T-helper 2 cell (primary cell): Measurements from ENCODE around the gene TTLL13.

Experiments used
- DNase-seq, 5 experiments: peaks; one replicate each; pipeline versions ENCODE4 v3.0.0 to v3.0.0-alpha.2; 2012 to 2022
- total RNA-seq, 2 donors: gene quantifications; one replicate each; lab custom pipeline; 2026; lab: John Stamatoyannopoulos, UW

The TTLL13 gene
- 0 to 0.07 reads per million in 2 donors for total RNA-seq

DNA sequence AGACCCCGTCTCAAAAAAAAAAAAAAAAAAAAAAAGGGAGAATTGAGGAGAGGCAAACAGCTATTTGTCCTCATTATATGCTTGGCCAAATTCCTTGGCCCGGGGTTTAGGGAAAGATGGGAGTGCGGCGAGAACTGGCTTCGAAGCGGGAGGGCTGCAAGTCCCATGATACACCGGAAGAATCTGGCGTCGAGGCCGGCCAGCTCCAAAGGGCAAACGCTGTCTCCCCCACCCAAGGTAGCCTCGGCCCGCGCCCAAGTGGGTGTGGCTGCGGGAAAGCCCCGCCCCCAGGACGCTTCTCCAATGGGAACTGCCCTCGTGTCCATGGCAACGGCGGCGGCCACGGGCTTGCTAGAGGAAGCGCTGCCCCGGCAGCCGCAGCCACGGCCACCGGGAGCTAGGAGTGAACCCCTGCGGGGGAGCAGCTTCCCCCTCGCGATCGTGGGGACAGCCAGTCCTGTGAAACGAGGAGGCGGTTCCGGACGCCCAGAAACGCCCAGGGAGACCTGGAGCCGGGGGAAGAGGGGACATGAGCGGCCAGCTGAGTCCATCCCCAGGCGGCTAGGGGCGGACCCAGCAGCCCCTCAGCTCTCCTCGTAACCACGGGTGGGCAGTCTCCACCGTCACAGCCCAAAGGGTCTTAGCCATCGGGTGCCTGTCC, at the start of gene TTLL13:
TTLL13 (plus strand) TSS at position 354 of the 661 bp plus-strand sequence. CDS start 1,075 bp downstream, outside the sequence.
- peak in 4 of 5 experiments; percentile 46 to 80 (median 64) for DNase-seq

GRCh38 chr15:90200534-90201129, 48.7 kb upstream of the TTLL13 start:
- no peak for DNase-seq

GRCh38 chr15:90201130-90201943, 48.0 kb upstream of the TTLL13 start, which contains the start of gene SEMA4B:
TSS of gene SEMA4B (plus strand) at chr15:90201330. CDS start at chr15:90201579, 249 bp downstream.
- DNase-seq: peak; percentile 54 to 84 (median 66)

GRCh38 chr15:90201944-90202375, 47.4 kb upstream of the TTLL13 start:
- no peak for DNase-seq

DNA sequence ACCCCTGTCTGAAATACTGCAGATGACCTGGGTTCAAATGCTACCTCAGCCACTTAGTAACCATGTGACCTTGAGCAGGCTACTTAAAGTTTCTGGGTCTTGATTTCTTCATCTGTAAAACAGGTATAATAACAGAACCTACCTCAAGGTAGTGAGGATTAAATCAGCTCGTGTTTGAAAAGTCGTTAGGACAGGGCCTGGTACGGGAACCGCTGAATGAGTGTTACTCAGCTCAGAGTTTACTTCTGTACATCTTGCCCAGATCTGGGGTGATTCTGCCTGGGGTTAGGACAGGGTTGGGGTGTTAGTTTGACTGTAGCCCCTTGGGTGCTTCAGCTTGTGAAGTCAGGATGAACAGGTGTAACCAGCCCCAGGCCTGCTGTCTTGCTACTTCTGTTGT, 46.4 kb upstream of the TTLL13 start:
- no peak for DNase-seq

- DNase-seq: no peak
These were observed 45.9 kb upstream of the TTLL13 start for GRCh38 chr15:90203473-90203872.

GRCh38 chr15:90203922-90204321, 45.4 kb upstream of the TTLL13 start:
- DNase-seq: no peak

GRCh38 chr15:90205050-90205848, 44.1 kb upstream of the TTLL13 start:
- DNase-seq: no peak

- DNase-seq: no peak
These were observed 43.5 kb upstream of the TTLL13 start for GRCh38 chr15:90205886-90206285.

DNA sequence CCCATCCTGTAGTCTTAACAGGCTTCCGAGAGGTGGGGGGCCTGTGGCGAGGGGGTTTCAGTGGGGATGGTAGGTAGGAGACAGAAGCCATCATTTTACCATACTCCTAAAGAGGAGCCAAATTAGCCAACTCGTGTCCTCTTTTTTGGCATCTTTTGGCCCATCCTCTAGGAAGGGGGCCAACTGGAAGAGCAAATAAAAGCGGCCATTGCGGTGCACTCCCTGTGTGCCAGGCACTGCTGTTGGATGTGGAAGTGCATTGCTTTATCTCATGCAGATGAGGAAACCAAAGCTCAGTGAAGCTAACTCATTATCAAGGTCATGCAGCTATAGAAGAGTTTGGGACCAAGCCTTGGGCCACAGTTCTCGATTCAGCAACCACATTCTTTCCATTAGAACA, 42.1 kb upstream of the TTLL13 start:
- no peak for DNase-seq

GRCh38 chr15:90208356-90208755, 41.0 kb upstream of the TTLL13 start:
- no peak for DNase-seq

- peak in 1 of 5 experiments; percentile 69 for DNase-seq
These were observed 39.8 kb upstream of the TTLL13 start for GRCh38 chr15:90209591-90209990.

GRCh38 chr15:90210593-90210992, 38.8 kb upstream of the TTLL13 start:
- DNase-seq: no peak

DNA sequence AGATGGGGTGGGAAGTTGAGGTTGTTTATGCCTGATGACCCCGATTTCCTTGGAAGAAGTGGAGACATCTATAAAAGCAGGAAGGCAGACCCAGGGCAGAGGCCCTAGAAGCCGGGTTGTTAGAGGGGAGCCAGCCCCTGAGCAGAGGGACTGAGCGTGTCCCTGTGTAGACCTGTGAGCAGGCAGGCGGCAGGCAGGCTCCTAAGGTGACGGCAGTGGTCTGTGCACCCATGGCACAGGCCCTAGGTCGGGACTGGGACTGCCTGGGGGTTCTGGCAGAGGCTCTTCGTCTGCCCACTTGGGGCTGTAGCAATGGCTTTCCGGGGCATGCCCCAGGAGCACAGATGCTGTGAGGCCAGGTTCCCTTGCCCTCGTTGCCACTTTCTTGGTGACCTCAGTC, 38.3 kb upstream of the TTLL13 start:
- DNase-seq: no peak

DNA sequence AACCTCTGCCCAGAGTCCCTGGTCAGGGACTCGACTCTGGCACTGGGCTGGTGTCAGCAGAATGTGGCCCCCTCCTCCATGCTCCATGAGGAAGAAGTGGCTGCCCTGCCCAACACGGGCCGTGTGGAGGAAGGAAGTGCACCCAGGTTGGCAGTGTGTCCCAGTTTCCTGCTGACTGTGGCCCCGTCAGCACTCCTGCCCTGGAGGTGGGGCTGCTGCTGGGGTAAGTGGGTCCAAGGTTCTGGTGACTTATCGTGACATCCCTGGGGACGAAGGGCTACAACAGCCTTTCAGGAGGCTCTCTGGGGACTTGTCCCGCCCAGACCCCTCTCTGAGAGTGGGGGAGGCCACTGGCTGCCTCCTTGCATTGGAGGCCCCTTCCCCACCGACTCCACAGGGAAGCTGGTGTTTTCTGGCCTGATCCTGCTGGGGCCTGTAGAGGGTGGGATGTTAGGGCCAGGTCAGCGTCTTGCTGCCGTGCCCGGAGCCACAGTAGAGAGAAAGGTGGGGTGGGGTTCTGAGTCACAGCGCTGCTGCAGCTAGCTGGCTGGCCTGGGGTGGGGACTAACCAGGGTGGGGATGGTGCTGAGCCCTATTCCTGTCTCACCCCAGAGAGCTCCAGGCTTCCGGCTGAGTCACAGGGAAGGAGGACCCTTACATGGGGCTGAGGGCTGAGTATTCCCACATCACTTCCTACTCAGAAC, 37.8 kb upstream of the TTLL13 start:
- no peak for DNase-seq

- DNase-seq: no peak
These were observed 36.9 kb upstream of the TTLL13 start for GRCh38 chr15:90212221-90213098.

- DNase-seq: no peak
These were observed 36.1 kb upstream of the TTLL13 start for GRCh38 chr15:90213122-90213817.

DNA sequence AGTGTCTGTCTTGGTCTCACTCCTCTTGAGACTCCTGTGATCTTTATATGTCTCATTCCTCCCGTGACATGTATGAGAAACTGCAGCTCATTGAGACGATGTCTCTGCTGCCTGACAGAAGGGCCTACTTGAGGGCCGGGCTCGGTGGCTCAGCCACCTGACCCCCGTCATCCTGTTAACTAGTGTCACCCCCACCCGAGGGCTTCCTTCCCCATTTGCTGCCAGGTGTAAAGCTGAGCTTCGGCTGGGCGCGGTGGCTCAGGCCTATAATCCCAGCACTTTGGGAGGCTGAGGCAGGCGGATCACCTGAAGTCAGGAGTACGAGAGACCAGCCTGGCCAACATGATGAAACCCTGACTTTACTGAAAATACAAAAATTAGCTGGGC, 35.5 kb upstream of the TTLL13 start:
- no peak for DNase-seq

- DNase-seq: no peak
These were observed 34.7 kb upstream of the TTLL13 start for GRCh38 chr15:90214553-90215196.
